ENCODE results near the gene FTH1. TPM values are rescaled to one million over a fixed set of nuclear protein-coding genes. Genes with fewer than 3 reads are reported as not detected.
A peak's percentile ranks its signal among the peaks of the same experiment; 100 is the strongest.

Gene FTH1
- total and polyA plus RNA-seq, 2 of the 13 experiments (the other 11 are each of a cell fraction or from before 2014, with no cell fraction given): 607 to 760 TPM

DNA sequence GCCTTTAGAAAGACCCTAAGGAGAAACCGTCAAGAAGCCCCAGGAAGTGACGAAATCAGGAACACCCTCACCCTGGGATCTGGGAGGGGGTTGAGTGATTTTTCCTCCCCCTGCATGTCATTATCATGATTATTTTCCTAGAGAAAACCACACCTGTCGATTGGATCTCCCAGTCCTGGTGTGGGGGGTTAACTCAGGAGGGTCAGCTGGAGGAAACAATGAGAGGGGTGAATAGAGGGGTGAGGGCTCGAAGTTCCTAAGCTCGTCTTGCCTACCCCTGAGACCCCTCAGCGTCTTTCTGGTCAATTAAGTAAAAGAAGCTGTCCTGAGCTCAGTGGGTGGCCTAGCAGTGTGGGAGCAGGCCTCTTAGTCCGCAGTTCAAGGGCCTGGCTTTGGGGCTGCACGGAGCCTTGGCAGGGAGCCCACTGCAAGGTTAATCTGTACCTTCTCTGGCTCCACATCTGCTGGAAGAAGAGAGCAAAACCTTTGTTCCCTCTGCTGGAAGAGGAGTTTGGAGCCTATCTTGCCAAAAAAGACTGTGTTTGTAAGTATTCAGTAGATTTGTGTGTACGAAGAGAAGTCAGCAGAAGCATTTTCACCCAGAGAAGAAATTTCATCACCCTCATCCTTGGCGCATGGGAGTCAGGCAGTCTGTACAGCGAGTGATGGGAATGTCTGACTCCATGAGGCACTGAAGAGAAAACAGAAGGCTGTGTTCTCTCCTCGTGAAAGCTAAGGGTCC is 34.2 kb upstream of the FTH1 start (continued):
- TF ChIP-seq MAZ (IDR thresholded peaks at IDR 0.05; ENCODE audit: borderline replicate concordance, low read depth, low read length) (0 out of 2 replicates have a peak, but pooled peaks have one; percentile 7), MAZ (CRISPR knock-in tag; IDR thresholded peaks at IDR 0.05; ENCODE audit: low read depth) (no peak; the same call in 1 of the 2 replicates), POLR2G (IDR thresholded peaks at IDR 0.05; ENCODE audit: low read depth, low read length) (peak; percentile 77), TGIF2 (CRISPR knock-in tag; IDR thresholded peaks at IDR 0.05) (0 out of 2 replicates have a peak, but pooled peaks have one; percentile 7), ETV5 (CRISPR knock-in tag; IDR thresholded peaks at IDR 0.05; ENCODE audit: borderline replicate concordance) (no peak), RFXANK (CRISPR knock-in tag; IDR thresholded peaks at IDR 0.05) (no peak), ZNF781 (CRISPR knock-in tag; IDR thresholded peaks at IDR 0.05; ENCODE audit: borderline replicate concordance, not compliant biosample characterization) (no peak), ZIK1 (CRISPR knock-in tag; IDR thresholded peaks at IDR 0.05; ENCODE audit: borderline replicate concordance, low read depth) (peak; percentile 29; the same call in 1 of the 2 replicates), NFYC (CRISPR knock-in tag; IDR thresholded peaks at IDR 0.05) (no peak), SNAPC2 (CRISPR knock-in tag; IDR thresholded peaks at IDR 0.05) (no peak), SAP130 (CRISPR knock-in tag; IDR thresholded peaks at IDR 0.05; ENCODE audit: low read depth) (peak; percentile 64), BRD4 (CRISPR knock-in tag; IDR thresholded peaks at IDR 0.05) (peak; percentile 85), SOX5 (CRISPR knock-in tag; IDR thresholded peaks at IDR 0.05; ENCODE audit: borderline replicate concordance) (peak; percentile 66; the same call in 1 of the 2 replicates), ZNF225 (CRISPR knock-in tag; IDR thresholded peaks at IDR 0.05) (no peak), EP300 (IDR thresholded peaks at IDR 0.05; ENCODE audit: low read depth in 2 of 2, low read length in 2 of 2) (peak in 1 of 2 experiments; percentile 71; a peak in 2 of 4 replicates), EP300 (CRISPR knock-in tag; IDR thresholded peaks at IDR 0.05; ENCODE audit: borderline replicate concordance) (0 out of 2 replicates have a peak, but pooled peaks have one; percentile 38), KDM6A (CRISPR knock-in tag; IDR thresholded peaks at IDR 0.05; ENCODE audit: low read depth) (0 out of 2 replicates have a peak, but pooled peaks have one; percentile 43)
- TF ChIP-seq, protein P1, sequence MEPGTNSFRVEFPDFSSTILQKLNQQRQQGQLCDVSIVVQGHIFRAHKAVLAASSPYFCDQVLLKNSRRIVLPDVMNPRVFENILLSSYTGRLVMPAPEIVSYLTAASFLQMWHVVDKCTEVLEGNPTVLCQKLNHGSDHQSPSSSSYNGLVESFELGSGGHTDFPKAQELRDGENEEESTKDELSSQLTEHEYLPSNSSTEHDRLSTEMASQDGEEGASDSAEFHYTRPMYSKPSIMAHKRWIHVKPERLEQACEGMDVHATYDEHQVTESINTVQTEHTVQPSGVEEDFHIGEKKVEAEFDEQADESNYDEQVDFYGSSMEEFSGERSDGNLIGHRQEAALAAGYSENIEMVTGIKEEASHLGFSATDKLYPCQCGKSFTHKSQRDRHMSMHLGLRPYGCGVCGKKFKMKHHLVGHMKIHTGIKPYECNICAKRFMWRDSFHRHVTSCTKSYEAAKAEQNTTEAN (CRISPR knock-in tag; conservative IDR thresholded peaks at IDR 0.05): 0 out of 2 replicates have a peak, but pooled peaks have one; percentile 41
- TF ChIP-seq, protein P2, sequence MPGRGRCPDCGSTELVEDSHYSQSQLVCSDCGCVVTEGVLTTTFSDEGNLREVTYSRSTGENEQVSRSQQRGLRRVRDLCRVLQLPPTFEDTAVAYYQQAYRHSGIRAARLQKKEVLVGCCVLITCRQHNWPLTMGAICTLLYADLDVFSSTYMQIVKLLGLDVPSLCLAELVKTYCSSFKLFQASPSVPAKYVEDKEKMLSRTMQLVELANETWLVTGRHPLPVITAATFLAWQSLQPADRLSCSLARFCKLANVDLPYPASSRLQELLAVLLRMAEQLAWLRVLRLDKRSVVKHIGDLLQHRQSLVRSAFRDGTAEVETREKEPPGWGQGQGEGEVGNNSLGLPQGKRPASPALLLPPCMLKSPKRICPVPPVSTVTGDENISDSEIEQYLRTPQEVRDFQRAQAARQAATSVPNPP (CRISPR knock-in tag; IDR thresholded peaks at IDR 0.05): no peak
- TF ChIP-seq, protein P3, sequence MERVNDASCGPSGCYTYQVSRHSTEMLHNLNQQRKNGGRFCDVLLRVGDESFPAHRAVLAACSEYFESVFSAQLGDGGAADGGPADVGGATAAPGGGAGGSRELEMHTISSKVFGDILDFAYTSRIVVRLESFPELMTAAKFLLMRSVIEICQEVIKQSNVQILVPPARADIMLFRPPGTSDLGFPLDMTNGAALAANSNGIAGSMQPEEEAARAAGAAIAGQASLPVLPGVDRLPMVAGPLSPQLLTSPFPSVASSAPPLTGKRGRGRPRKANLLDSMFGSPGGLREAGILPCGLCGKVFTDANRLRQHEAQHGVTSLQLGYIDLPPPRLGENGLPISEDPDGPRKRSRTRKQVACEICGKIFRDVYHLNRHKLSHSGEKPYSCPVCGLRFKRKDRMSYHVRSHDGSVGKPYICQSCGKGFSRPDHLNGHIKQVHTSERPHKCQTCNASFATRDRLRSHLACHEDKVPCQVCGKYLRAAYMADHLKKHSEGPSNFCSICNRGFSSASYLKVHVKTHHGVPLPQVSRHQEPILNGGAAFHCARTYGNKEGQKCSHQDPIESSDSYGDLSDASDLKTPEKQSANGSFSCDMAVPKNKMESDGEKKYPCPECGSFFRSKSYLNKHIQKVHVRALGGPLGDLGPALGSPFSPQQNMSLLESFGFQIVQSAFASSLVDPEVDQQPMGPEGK (CRISPR knock-in tag; IDR thresholded peaks at IDR 0.05): peak; percentile 31
- TF ChIP-seq, protein P4, sequence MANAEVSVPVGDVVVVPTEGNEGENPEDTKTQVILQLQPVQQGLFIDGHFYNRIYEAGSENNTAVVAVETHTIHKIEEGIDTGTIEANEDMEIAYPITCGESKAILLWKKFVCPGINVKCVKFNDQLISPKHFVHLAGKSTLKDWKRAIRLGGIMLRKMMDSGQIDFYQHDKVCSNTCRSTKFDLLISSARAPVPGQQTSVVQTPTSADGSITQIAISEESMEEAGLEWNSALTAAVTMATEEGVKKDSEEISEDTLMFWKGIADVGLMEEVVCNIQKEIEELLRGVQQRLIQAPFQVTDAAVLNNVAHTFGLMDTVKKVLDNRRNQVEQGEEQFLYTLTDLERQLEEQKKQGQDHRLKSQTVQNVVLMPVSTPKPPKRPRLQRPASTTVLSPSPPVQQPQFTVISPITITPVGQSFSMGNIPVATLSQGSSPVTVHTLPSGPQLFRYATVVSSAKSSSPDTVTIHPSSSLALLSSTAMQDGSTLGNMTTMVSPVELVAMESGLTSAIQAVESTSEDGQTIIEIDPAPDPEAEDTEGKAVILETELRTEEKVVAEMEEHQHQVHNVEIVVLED (CRISPR knock-in tag; IDR thresholded peaks at IDR 0.05; ENCODE audit: borderline replicate concordance): no peak
- TF ChIP-seq, protein P5, sequence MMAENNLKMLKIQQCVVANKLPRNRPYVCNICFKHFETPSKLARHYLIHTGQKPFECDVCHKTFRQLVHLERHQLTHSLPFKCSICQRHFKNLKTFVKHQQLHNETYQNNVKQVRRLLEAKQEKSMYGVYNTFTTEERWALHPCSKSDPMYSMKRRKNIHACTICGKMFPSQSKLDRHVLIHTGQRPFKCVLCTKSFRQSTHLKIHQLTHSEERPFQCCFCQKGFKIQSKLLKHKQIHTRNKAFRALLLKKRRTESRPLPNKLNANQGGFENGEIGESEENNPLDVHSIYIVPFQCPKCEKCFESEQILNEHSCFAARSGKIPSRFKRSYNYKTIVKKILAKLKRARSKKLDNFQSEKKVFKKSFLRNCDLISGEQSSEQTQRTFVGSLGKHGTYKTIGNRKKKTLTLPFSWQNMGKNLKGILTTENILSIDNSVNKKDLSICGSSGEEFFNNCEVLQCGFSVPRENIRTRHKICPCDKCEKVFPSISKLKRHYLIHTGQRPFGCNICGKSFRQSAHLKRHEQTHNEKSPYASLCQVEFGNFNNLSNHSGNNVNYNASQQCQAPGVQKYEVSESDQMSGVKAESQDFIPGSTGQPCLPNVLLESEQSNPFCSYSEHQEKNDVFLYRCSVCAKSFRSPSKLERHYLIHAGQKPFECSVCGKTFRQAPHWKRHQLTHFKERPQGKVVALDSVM (CRISPR knock-in tag; IDR thresholded peaks at IDR 0.05): no peak

All from HepG2 (cell line).